OCI-LY7 (cell line): ENCODE results near the gene GTF2A2.

Experiments
- CTCF ChIP-seq: fragments of 200-600 bp; sonication (generic); conservative IDR thresholded peaks from 2 replicates; pipeline ENCODE4 v1.5.1; 2014; ENCODE audit warnings: mild to moderate bottlenecking, antibody characterized with exemption, low read length, moderate library complexity, mixed read lengths
- EZH2phosphoT487 ChIP-seq: fragments of 200-600 bp; sonication (generic); IDR thresholded peaks from 2 replicates; pipeline ENCODE4 v1.6.1; 2018; ENCODE audit warnings: low read depth, borderline replicate concordance, mild to moderate bottlenecking, mixed run types, antibody characterized with exemption, low read length, moderate library complexity, mixed read lengths

GRCh38 chr15:59688782-59689625, 31.7 kb upstream of the GTF2A2 start, which contains the start of gene BNIP2:
- TF ChIP-seq CTCF (no peak; the same call in 1 of the 2 replicates), EZH2phosphoT487 (no peak)
